ENCODE data around the gene GAN.
"Not testable (repeated sequence)": the region's sequence is repeated elsewhere in the genome, so short reads cannot be mapped to it uniquely, and the experiment has no call there.

The GAN gene

DNA sequence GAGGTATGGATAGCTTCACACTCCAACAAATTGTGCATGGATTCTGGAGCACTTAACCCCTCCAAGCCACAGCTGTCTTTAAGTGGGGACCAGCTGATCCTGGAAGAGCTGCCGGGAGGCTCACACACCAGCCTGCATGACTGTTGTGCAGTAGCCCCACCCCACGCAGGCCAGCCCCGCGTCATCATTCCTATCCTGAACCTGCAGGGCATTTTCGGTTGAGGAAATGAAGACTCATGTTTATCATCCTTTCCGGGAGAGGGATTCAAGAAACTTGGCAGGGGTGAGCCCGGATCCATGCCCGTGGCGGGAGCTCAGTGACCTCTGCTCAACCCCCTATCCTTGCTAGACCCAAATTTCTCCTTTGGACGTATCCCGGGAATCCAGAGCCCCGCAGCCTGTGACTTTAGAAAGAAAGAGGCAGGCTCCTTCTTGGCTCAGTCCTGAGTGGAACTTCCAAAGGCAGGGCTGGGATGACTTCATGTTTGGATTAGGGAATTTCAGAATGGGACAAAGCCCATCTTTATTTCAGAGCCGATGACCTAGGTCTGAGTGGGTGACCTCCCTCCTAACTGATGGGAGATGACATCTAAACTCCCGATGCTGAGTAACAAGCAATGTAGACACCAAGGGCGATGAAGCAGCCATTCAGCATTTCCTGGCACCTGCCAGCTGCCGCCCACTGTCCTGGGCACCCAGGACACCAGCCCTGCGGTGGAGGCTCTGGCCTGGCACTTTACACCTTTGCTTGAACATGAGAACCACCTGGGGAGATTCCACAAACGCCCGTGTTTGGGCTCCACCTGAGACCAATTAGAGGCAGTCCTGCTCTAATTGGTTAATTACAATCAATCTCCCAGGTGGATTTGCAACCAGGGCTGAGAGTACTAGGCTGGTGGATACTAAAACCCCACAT, 86.5 kb downstream of the GAN start:
- DNase-seq, result no peak

- DNase-seq, result no peak
Measured at GRCh38 chr16:81403208-81403600, 88.4 kb downstream of the GAN start.

DNA sequence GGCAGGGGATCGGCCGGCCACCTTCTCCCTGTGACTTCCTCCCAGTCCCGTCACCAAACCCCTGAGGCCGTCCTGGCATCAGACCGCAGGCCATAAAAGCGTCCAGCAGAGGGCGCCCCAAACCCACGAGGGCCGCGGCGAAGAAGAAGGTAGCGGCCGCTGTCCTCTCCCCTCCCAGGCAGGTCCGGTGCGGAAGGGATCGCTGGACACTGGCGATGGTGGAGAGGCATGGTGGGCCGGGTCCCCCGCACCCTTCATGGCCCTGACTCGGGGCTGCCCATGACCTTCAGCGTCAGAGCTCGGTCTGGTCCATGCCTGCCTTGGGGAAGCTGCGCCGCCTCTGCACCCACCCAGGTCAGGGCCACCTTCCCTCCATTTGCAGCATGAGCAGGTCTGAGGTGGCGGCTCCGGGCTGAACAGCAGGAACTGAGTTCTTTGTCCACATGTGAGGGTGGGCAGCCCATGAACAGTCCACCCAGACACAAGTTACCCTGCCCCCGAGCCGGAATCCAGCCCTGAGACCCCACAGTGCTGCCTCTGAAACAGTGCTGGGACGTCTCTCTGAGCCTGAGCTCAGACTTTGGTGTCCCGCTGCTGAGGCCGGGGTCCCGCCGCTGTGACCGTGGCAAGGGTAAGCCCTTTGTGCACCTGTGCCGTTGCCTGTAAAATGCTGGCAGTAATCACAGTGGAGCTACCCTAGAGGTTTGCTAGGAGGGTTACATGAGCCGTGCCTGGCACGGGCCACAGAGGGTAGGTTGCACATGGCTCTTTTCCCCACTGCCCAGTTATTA, 89.0 kb downstream of the GAN start:
- DNase-seq, result peak; percentile 66

GRCh38 chr16:81405002-81405401, 90.2 kb downstream of the GAN start:
- not testable (repeated sequence) for DNase-seq

- DNase-seq, result no peak
Measured at GRCh38 chr16:81405702-81406113, 90.9 kb downstream of the GAN start.

GRCh38 chr16:81408409-81408950, 93.7 kb downstream of the GAN start:
- no peak for DNase-seq

DNA sequence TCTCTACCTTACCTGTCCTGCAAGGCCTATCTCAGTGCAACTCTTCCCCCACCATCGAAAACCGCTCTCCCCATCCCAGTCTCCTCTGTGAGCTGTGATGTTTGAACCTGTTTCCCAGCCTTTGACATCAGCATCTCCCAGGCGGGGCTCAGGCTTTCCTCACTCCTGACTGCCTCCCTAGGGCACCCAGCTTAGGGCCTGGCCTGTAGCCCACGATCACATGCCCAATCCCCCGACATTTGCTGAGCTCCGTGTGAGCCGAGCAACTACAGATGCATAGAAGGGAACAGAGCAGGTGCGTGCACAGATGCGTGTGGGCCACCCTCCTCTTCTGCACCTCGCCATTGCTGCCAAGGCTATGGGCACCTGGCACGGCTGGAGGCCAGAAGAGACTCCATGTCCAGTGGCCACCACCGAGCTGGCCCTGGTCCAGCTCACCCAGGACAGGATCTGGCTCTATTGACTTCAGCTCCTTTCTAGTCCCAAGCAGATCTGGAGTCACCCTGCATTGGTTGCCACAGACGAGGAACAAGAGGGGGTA, 94.3 kb downstream of the GAN start:
- DNase-seq, result no peak

DNA sequence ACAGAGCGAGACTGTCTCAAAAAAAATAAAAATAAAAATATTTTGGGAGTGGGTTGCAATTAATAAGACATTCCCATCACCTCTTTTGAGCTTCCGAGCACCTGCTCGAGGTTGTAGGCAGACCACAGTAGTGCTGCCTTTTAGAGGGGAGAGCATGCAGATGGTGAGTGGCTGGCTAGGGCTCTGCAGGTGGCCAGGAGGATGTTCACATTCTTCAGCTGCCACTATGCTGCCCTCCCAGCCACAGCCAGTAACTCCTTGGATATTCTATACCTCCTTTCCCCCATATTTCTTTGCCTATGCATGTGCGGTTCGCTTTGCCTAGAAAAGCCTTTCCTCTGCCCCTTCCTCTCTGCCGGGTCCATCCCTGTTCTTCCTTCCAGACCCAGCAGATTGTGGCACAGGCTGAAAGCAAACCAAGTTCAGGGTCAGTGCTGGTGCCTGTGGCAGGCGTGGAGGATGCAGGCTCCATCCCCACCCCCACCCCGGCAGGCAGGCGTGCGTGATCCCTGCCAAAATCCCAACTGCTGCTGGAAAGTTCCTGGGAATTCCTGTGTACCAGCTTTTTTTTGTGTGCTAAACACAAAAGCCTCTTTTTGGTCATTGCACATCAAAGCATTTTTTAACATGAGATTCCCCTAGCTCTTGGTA, 96.0 kb downstream of the GAN start:
- DNase-seq, result no peak

DNA sequence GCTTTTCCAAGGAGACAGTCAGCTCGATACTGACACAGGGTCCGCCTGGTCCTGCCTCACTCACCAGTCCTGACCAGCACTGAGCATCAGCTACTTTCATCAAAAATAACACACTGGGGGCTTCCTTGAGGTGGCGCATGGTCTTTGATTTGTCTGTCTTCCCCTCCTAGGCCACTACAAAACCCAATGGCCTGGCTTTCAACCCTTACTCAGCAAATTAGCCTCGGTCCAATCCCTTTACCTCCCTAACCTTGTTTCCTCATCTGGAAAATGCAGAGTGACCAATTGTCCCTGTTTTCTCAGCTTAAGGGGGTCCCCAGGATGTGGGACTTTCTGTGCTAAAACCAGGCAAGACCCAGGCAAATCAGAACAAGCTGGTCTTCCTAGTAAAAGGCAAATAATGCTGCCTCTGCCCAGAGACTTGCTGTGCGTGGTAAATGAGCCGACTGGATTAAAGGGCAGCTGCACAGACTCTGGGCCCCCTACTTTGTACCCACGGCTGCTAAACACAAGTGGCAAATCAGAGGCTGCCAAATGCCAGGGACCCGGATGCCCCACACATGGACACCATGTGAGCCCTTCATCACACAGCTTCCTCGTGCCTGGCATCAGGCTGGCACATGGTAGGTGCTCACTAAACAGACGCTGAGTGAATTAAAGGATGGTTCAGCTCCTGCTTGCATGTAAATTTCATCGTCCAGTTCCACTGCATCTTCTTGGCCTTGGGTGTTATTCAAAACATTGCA, 98.7 kb downstream of the GAN start:
- DNase-seq, result no peak

DNA sequence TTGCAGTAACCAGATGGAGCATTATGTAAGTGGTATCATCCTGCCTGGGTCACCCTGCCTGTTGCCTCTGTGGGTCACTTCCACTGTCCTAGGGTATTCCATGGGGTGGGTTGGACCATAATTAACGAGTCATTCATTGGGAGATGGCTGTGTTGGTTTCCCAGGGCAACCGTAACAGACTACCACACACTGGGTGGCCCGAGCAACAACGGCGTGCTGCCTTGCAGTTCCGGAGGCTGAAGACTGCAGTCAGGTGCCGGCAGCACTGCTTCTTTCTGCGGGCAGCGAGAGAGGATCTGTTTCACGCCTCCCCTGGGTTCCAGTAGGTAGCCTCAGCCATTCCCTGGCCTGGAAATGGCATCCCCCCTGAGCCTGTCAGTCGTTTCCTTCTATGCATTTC, 101.0 kb downstream of the GAN start:
- DNase-seq, result no peak

DNA sequence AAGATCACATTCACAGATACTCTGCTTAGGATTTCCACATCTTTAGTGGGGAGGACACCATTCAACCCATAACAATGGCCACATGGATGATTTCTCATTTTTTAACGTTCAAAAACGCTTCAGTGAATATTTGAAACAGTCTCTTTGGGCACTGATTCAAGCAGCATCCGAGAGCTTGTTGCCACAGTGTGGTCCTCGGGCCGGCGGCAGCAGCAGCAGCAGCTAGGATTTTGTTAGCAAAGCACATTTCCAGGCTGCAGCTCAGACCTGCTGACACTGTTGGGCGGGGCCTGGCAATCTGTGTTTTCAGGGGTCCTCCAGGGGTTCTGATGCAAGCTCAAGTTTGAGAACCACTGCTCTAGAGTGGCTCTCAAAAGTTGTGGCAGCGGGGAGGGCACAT, 102.0 kb downstream of the GAN start:
- DNase-seq, result no peak

- DNase-seq, result no peak
Measured at GRCh38 chr16:81417210-81417609, 102.4 kb downstream of the GAN start.

- DNase-seq, result no peak
Measured at GRCh38 chr16:81419806-81420205, 105.0 kb downstream of the GAN start.

DNA sequence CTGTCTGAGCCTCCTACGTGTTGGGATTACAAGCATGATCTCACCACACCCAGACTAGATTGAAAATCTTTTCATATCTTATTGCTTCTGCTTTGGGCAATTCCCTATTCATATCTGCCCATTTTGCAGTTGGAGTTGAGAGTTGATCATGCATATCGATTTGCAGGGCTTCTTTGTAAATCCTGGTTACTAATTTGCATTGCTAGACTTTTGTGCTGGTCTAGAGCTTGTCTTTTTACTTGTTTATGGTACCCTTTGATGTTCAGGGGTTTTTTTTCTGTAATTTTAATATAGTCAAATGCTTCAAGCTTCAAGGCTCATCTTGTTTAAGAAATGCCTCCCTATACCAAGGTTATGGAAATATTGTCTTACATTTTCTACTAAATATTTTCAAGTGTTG, 106.4 kb downstream of the GAN start:
- no peak for DNase-seq

DNA sequence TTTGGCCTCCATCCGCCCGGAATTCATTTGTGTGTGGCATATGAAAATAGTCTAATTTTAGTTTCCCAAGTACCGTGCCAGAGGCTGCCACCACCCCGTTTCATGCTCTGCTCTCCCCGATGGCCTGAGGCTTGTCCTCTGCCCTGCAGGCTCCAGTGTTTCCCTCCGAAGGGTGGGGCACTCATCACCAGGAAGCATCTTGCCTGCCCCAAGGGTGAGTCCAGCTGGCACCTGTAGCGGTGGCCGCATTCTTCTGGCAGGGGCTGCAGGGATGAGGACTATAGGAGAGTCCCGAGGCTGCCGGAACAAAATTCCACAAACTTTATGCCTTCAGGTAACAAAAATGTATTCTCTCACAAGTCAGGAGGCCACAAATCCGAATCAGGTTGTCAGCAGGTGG, 106.8 kb downstream of the GAN start:
- no peak for DNase-seq

DNA sequence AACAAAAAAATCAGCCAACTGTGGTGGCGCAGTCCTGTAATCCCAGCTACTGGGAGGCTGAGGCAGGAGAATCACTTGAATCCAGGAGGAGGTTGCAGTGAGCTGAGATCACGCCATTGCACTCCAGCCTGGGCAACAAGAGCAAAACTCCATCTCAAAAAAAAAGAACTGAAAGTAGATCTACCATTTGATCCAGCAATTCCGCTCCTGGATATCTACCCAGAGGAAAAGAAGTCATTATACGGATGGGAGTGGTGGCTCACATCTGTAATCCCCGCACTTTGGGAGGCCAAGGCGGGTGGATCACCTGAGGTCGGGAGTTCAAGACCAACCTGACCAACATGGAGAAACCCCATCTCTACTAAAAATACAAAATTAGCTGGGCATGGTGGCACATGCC, 107.4 kb downstream of the GAN start:
- not testable (repeated sequence) for DNase-seq

DNA sequence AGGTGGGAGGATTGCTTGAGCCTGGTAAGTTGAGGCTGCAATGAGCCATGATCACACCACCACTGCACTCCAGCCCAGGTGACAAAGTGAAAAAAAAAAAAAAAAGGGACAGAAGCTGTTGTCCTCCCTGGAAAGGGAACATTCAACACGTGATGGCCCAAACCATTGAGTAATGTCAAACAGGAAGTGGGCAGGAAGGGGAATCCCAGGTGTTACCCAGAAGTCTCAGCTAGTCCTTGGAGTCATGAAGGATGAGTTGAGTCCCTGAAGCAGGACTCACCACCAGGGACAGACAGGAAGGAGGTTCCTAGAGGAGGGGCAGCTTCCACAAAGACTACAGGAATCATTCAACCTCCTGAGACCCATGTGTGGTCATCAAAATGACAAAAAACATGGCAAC, 110.0 kb downstream of the GAN start:
- DNase-seq, result no peak

- DNase-seq, result no peak
Measured at GRCh38 chr16:81427219-81427618, 112.5 kb downstream of the GAN start.

- no peak for DNase-seq
Measured at GRCh38 chr16:81429045-81429521, 114.3 kb downstream of the GAN start.

- DNase-seq, result no peak
Measured at GRCh38 chr16:81431554-81432353, 117.0 kb downstream of the GAN start.

GRCh38 chr16:81432937-81433557, 118.3 kb downstream of the GAN start:
- DNase-seq, result no peak

Data from activated T-cell treated with anti-CD3 and anti-CD28 coated beads for 4 hours (primary cell).